Measurements from ENCODE around the gene SLC24A3.

Gene SLC24A3

DNA sequence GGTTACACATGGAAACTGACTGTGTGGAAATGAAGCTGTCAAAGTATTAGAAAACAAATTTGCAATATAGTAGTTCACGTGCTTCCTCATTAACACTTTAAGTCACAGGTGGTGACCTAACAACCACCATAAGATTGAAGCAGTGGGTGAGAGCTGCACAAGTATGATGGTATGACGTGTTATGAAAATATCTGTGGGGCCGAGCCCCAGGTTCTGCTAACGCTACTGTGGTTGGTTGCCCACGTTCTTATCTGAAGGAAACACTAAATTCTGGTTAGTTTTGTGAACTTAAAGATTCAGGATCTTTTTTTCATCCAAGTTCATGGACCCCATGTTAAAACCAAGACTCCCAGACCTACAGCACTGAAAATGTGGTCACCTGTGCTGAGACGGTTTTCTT, 302.6 kb downstream of the SLC24A3 start:
- DNase-seq = no peak

DNA sequence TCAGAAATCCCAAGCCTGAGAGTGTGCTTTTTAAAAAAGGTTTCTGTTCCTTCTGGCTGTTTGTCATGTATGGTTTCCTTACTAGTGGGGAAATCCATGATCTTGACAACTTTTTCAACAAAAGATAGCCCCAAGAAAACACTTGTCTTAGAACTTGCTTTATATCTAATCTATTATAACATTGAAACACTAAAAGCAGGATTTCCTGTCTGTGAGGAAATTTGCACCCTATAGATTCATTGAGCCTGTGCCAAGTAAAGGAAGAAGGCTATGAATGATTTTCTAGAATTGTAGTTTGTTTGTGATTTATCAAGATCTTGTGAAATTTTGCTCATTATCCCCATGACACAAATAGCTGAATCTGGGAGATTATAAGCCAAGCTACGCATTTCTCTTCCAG, 307.0 kb downstream of the SLC24A3 start:
- DNase-seq = no peak

DNA sequence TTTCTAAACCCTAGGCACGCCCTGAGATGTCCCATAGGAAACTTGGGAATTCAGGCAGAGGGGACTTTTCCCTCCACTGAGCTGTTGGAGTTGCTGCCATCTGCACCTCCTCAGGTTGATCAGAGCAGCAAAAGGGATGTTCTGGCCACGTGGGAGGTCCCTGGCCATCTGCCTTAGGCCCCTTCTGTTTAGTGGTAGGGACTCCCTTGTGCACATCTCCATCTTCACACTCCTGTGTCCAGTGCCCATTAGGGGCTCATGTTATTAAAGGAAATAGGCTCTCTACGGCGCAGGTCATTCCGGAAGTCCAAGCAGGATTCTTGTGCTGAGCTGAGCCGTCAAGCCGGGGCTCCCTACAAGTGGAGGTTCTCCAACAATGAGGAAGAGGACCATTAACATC, 307.8 kb downstream of the SLC24A3 start:
- no peak for DNase-seq

DNA sequence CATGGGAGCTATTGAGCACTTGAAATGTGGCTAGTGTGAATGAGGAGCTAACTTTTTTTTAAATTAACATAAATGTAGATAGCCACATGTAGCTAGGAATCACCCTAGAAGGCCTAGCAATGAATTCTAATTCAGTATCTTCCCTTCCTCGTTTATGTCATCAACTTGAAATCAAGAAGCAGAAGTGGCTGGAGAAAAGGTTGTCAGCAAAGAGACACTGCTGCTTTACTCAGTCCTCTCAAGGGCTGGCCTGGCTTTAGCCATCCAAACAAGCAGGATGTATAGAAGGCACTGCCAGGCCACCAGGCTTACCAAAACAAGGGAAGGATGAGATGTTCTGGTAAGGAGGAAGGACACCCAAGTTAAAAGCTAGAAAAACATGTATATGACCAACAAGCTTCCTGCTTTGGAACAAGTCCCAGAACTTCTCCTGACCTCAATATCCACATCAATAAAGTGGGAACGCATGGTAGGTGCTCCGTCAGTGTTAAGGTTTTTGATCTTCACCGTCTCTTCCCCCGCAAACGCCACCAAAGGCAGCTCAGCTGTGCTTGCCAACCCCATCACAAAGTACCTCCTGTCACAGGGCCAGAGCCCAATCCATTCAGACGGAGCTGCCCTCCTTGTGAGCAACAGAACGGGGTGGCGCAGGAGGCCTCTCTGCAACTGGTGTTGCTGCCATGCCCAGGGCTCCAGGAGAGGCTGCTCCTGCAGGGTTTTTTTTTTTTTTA, 309.8 kb downstream of the SLC24A3 start:
- no peak for DNase-seq

DNA sequence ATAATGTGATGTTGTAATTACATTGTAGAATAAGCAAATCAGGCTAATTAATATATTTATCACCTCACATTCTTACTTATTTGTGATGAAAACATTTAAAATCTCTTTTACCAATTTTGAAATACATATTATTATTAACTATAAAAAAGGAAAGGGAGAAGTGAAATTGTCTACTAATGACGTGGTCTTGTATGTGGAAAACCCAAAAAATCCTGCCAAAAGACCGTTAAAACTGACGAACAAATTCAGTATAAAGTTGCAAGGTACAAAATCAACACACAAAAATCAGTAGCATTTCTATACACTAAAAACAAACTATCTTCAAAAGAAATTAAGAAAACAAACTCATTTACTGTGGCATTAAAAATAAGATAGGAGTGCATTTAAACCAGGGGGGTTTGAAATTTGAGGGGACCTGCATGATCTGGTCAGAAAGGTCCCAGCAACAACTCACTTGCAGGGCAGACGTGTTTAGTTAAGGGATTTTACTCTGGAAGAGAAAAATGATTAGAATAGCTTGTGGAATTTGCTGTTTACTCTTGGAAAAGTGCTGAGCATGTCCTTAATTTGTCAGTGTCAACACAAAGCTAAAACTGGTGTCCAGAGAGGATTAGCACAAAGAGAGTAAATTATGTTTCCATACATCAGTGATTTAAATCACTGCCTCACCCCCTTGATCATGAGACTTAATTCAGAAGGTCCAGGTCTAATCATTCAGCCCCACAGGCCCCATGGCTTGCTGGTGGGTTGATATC, 310.6 kb downstream of the SLC24A3 start:
- DNase-seq = no peak

DNA sequence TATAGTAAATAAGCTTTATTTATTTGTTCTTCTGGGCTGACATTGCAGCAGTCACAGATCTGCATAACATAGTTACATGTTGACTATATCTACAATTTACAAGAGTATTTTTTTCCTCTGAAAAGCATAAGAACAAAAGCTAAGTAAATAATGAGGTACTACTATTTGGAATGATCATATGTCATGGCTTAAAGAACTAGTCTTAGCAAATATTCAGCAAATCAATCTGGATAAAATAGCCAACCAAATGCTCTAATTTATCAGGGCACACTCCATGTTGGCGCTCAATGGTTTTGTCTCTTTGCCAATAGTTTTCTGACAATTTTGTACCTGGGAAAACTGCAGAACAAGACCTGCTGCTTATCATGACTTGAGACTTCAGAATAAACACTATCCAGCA, 312.2 kb downstream of the SLC24A3 start:
- no peak for DNase-seq

DNA sequence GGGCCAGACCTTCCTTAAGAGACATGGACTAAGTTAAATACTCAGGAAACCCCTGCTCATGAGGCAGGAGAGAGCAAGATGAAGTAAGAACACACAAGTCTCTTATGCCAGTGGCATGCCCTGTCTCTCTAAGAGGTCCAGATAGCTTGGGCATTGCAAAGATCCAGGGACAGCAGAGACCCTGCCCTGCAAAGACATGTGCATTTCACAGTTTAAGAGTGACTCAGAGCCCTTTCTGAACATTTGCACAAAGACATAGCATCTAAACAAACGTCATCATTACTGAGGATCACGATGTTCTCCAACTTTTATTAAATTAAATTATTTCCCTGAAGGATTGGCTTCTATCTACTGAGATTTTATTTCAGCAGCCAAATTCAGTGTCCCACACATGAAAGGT, 315.1 kb downstream of the SLC24A3 start:
- no peak for DNase-seq

DNA sequence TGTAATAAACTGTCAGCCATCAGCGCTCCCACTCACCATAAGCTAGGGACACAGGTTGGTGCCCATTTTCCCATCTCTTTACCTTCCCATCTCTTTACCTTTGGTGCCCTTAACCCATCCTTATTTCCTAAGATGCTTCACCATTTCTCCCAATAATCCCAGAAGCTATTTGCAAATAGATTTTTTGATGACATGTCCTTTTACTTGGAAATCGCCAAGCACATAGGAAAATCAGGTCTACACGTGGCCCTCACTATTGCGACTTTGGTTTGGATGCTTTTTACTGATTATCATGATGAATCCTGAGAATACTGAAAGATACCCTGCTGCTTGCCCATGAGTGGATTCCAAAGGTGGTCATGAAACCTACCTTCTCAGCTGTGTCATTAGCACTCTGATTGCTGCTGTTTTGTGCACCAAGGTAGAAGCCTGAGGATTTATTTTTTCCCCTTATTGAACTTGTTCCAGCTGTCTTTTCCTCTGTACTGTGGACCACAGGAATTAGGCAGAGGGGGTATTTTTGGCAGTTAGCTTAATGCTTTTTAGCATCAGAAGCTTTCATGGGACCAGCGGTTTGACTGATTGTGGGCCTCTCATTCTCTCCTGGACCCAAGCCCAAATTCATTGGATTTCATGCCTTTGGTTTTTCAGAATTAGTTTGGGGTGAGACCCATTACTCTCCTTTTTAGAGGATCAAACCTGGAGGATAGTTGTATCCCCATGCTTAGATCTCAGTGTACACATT, 316.0 kb downstream of the SLC24A3 start:
- no peak for DNase-seq

DNA sequence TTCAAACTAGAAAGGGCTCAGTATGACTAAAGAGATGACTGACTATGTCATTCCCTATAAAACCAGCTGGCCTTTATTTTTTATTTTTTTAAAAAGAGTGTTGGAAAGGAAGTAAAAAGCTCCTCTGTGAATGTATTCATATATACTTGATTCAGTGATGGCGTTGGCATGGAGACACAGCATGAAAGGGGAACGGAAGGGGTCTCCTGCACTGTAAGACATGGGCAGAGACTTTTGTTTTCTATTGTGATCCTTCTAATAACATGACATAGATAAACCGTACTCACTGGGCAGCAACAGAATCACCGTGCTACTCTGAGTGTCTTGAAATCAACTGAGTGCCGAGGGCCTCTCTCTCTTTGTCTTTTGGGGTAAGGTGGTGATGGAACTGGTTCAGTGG, 317.6 kb downstream of the SLC24A3 start:
- no peak for DNase-seq

DNA sequence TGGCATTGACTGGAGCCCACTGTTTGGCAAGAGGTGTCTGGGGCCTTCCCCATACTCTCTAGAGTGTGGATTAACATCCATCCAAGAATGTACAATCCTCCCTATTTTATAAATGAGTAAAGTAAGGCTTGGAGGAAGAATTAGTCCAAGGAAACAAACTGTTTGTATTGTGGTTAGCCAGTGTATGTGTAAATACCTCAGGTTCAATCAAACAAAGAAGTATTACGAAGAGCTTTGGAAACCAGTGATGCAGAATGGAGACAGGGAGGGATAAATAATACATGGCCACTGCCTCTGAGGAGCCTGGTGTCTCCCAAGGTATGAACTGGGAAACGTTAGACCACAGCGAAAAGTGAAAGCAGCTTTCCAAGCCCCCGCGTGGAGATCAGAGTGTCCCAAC, 319.0 kb downstream of the SLC24A3 start:
- no peak for DNase-seq

DNA sequence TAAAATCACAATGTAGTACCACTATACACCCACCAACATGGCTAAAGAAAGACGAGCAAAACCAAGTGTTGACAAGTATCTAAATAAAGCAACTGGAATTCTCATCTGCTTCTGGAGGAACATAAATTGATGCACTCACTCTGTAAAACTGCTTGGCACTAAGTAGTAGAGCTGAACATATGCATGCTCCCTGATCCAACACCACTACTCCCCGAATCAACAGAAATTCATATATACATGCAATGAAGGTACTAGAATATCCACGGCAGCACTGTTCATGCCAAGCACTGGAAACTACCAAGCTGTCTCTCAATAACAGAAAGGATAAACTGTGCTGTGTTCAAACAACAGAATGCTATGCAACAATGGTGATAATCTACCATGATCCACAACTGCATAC, 326.1 kb downstream of the SLC24A3 start:
- DNase-seq = no peak

DNA sequence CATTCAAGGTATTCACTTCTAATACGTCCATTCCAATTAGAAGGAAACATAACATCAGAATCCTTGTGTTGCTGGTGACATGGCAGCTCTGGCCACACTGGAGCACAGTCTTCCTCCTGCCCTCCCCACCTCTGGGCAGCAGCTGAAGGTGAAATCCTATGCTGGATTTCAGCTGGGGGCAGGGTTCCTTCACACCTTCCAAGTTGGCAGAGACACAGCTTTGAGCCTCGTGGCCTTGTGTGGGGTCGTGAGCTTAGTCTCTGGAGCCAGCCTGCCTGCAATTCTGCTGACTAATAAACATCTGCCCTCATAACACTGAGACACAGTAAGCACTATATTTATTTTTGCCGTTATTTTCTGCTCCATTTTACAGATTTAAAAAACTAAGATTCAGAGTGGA, 326.7 kb downstream of the SLC24A3 start:
- DNase-seq = no peak

DNA sequence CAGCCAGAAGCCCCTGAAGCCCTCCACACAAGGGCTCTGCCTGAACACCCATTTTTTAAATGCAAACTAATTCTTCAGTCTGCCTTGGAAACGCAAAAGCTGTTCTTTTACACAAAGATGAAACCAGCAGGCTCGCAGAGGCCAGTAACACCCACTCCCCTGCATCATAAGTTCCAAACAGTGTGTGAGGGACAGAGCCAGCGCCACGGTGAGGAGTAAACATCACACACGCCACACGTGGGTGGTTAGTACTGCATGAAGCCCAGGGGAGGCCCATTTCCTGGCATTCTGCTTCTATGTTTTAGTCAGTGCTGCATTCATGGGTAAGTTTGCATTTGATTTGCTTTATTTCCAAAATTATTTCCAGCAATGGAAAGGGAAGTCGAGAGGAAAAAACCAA, 327.9 kb downstream of the SLC24A3 start:
- DNase-seq = peak; percentile 34

DNA sequence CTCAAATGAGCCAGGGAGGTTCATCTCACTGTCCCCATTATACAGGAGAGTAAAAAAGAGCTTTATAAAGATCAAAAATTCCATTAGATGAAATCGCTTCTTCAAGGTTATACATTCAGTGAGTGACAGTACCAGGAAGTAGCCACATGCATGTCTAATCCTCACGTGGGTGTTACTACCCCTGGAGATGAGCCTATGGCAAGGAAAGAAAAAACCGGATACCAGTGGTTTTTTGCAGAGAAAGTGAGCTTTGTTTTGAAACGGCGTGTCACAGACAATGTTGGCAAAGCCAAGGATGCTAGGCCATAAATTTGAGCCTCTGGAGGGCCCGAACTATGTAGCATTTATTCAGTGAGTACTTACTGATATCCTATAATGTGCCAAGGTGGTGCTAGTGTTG, 330.7 kb downstream of the SLC24A3 start:
- no peak for DNase-seq

DNA sequence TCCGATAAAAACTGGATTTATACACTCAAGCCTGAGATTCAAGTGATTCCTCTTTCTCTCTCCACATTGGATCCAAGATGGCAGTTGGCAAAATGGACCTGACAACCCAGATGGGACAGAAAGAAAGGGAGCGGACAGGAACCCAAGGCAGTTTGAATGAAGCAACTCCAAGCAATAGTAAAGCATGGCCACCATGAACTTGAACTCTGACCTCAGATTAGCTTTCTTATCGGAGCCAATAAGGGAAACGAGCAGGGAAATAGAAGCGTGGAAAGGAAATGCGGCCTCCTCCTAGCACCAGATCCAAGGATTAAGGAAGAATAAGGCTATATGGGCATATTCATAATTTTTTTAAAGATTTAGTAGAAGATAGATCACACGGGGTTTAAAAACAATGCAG, 332.2 kb downstream of the SLC24A3 start:
- no peak for DNase-seq

DNA sequence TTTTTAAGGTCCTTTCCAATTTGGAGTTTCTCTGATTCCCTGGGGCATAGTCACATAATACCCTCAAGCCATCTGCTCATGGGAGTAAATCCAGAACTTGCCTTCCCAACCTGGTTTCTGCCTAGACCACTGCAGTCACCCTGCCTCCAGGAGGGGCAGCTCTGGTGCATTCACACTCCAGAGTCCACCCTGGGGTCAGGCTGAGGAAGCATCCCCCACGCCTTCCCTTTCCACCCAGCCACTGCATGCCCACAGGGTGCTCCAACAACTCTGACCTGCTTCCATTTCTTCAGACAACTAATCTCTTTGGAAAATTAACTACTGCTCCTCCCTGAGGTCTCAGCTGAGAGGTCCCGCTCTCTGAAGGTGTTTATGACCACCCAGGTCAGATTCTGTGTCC, 334.2 kb downstream of the SLC24A3 start:
- DNase-seq = no peak

DNA sequence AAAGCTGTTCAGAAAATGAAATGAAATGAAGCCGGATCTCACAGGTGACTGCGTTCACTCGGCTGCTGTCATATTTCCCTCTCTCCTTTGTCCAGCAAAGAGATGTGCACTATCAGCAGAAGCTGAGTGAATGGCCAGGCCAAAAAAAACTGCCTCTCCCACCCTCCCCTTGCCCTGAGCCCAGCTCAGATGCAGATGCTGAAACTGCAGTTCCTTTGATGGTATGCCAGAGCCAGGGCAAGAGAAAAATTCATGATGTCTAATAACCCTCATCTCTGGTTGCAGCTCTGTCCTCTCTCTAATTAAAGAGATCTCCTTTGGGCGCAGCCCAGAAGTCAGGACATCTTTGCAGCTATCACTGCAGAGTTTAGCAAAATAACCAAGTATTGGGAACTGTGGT, 335.1 kb downstream of the SLC24A3 start:
- DNase-seq = no peak

DNA sequence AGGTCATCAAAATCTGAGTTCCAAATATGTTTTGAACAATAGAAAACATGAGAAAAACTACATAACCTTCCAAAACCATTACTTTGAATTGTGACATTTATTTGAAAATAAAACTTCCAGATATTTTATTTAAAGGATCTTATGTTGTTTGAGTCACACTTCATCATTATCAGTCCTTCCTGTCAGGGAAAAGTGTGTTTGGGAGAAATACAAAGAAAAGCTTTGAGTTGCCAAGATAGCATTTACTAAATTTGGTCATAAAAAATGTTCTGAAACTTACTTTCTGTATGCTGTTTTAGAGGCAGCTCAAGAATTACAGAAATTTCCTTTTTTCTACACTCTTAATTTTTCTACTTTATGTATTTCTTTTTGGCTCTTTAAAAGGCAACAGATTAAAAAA, 337.5 kb downstream of the SLC24A3 start:
- DNase-seq = no peak

DNA sequence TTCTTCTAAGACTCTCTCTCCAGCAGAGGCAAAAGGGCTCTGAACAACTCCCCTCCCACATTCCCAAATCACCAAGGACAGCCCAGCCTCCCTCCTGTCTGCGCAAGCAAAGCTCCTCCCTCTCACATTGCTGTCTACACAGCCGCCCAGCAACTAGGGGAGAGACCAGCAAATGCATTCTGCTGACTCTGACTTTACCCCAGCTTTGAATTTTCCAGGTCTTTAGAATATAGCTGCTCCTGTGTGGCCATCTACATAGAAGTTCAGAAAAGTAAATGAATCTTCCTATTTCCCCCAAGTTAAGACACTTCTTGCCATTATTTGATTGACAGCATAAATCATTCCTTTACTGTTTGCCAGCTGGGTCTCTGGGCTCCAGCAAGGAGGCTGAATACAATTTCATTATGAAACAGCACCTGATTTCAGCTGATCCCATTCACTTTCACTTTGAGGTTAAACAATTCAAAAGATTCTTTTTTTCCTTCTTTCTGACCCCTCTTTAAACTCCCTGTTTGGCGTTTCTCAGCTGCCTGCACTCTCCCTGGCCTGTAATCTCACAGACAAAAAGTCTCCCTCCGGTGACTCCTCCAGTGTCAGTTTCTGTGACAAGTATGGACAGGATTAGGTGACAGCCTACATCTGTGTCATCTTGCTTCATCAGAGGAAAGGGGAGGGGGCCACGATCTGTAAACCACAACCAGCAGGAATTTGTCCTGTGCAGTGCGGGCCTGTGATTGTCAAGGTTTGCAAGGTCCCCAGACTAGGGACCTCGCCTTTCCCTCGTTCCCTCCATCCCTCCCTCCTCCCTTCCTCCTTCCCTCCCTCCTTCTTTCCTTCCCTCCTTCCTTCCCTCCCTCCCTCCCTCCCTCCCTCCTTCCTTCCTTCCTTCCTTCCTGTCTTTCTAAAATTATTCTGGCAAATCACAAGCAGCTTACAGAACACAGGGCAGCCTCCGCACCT, 340.1 kb downstream of the SLC24A3 start:
- peak; percentile 57 for DNase-seq

DNA sequence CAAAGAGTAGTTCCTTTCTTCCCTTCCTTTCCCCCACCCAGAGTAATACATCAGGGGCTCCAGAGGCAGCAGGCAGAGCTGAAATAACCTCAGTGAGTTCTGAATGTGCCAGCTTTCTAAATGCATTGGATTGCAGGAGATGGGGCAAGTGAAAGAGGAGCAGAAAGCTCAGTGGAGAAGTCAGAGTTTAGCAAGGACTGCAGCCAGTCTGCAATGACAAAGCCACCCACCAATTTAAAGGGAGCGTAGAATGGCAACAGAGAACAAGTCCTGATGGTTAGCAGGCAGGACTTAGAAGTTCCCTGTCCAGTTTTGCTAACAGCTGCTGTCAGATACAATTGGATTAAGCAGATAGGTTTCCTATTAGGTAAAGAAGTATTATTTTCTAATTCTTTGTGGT, 342.2 kb downstream of the SLC24A3 start:
- no peak for DNase-seq

DNA sequence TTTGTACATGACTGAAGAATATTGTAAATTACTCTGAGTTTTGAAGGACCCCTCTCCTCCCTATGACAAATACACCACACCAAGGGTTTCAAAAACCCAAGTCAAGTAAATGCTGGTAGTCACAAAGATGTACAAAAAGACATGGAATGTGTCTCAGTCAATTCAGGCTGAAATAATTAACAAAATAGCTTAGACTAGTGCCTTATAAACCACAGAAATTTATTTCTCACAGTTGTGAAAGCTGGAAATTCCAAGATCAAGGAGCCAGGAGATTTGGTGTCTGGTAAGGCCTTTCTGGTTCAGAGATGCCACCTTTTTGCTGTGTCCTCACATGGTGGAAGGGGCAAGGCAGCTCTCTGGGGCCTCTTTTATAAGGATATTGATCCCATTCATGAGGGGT, 343.3 kb downstream of the SLC24A3 start:
- no peak for DNase-seq

DNA sequence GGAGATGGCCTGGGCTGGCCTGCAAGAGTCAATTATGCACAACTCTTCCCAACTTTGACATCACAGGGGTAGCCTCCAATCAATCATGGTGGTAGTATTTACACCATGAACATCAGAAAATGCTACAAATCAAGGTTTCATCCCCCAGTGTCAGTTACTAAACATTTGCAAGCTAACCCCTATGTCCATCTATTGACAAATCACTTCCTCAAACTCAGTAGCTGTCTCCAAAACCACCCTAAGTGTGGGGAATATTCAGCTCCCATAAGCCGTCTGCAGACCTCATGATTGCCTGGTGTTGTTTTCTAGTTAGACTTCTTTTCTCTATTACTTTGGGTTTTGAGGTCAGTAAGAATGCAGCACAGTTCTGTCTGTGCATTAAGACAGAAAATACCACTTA, 344.8 kb downstream of the SLC24A3 start:
- no peak for DNase-seq

Data from left hindlimb (tissue), 1 donor.